Ovary (tissue), 9 donors: ENCODE results near the gene NPM1. TPM values are rescaled to one million over a fixed set of nuclear protein-coding genes. Genes with fewer than 3 reads are reported as not detected.

Experiments
- DNase-seq, 5 donors: peaks; one replicate each; pipeline ENCODE4 v3.0.0-alpha.2; 2019 to 2020
- H3K27ac ChIP-seq, 2 donors: fragments of 200-600 bp; one replicate each; pipeline versions ENCODE4 v1.5.1 to v1.8.0; 2019 to 2022
- H3K27me3 ChIP-seq: fragments of 200-600 bp; one replicate; pipeline ENCODE4 v1.8.0; 2022
- H3K36me3 ChIP-seq: fragments of 200-600 bp; sonication (generic); one replicate; pipeline ENCODE4 v1.5.1; 2019
- H3K4me1 ChIP-seq: one replicate; pipeline ENCODE4 v1.8.1; 2013; ENCODE audit warnings: mild to moderate bottlenecking, moderate library complexity; ENCODE audit not compliant: insufficient read depth
- H3K4me3 ChIP-seq: fragments of 200-600 bp; sonication (generic); one replicate; pipeline ENCODE4 v1.5.1; 2017
- H3K9me3 ChIP-seq, 2 donors: fragments of 200-600 bp in 1 of 2; sonication (generic) in 1 of 2; one replicate each; pipeline versions ENCODE4 v1.5.1 to v1.8.1; 2013 to 2019; ENCODE audit warnings: mild to moderate bottlenecking in 1 of 2, moderate library complexity in 1 of 2
- CTCF ChIP-seq, 3 donors: fragments of 450-650 bp in 2 of 3; fragments of 200-600 bp in 1 of 3; IDR thresholded peaks; one replicate each; pipeline versions ENCODE4 v1.5.1 to v1.8.0; 2016 to 2022; ENCODE audit warnings: antibody characterized with exemption in 3 of 3, mild to moderate bottlenecking in 1 of 3
- EP300 ChIP-seq: sonication (generic); formaldehyde crosslinking; IDR thresholded peaks from one replicate; pipeline ENCODE4 v1.6.1; 2017; ENCODE audit warnings: antibody characterized with exemption
- POLR2A ChIP-seq: fragments of 450-650 bp; IDR thresholded peaks from one replicate; pipeline ENCODE4 v1.6.1; 2017; ENCODE audit warnings: antibody characterized with exemption, mild to moderate bottlenecking, moderate library complexity
- WGBS, 3 donors: extraction: QIAGEN DNeasy Blood & Tissue Kit in 1 of 3; methylation state at CpG; one replicate each; pipeline versions ENCODE4 v1.1.5 to v1.1.7; 2013 to 2017; 5-methylcytosine and 5-hydroxymethylcytosine counted together
- intact Hi-C, 4 donors: fragments of 100-400 bp; cut with DNase I; formaldehyde crosslinking; loops; one replicate each; pipeline versions ENCODE4 v1.11.0 to v1.15.1; 2022 to 2023
- polyA plus RNA-seq, 2 donors: library from polyadenylated mRNA; stranded (reverse); fragments of 200-250 nt in 1 of 2; fragments of 350-450 nt in 1 of 2; fragmentation: Illumina TruSeq in 1 of 2; extraction: RNeasy Lipid Tissue Mini Kit (QIAGEN cat#74804) in 1 of 2; gene quantifications; one replicate each; pipeline ENCODE4 v1.2.3, GENCODE V29; 2013 to 2014
- total RNA-seq, 7 donors: library from RNA; depleted of rRNA in 2 of 7; stranded (reverse); fragments of >200 nt in 2 of 7; fragmentation: NEBNext Ultra II Directional in 3 of 7; extraction: Animal tissue kit (Norgen Biotek cat#: 25700) in 3 of 7; gene quantifications; one replicate each; pipeline versions ENCODE4 v1.1.0 to v1.2.4, GENCODE V29; 2016 to 2023
- donor health status: DM: no; HTN: no; CAD: no; lungs with moderate emphysema.
- donor health status: DM: no; HTN: no; CAD: no.
- donor health status: Bipolar disorder and iron deficiency.
- donor health status: DM: yes; HTN: yes; CAD: no.
- donor health status: DM: no; HTN: no; CAD: no.
- donor health status: DM: yes; HTN: yes; CAD: no.

NPM1 gene
- total and polyA plus RNA-seq, 9 donors = 1,123 to 3,932 (median 1,741) TPM

DNA sequence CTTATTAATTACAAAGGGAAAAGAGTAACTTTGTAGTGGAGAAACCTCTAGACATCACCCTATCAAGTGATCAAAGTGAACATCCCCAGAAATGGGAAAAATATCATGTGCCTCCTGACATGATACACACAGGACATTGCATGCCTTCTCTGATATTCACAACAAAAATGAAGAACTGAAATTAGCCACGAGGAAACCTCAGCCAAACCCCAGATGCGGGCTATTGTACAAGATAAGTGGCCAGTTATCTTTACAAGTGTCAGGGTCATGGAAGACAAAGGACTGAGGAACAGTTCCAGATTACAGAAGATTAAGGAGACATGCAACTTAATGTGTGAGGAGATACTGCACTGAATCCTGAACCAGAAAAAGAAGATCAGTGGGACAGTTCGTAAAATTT is 23.8 kb upstream of the NPM1 start:
- intact Hi-C loops = no loop called here
- Histone ChIP-seq H3K9me3 (no peaks in the 10 kb centered on the region), H3K4me3 (no peak overlapping the region), H3K36me3 (no peaks in the 10 kb centered on the region), H3K27ac (no peak overlapping the region), H3K27me3 (no peaks in the 10 kb centered on the region), H3K4me1 (no peaks in the 10 kb centered on the region)
- 45 to 56% (median 48%) methylated on average over 3 of the region's 3 CpGs for WGBS, 3 donors
- no peak for DNase-seq
- TF ChIP-seq EP300 = no peak
- TF ChIP-seq CTCF (IDR thresholded peaks at IDR 0.05) = no peak
- no peak for TF ChIP-seq POLR2A

DNA sequence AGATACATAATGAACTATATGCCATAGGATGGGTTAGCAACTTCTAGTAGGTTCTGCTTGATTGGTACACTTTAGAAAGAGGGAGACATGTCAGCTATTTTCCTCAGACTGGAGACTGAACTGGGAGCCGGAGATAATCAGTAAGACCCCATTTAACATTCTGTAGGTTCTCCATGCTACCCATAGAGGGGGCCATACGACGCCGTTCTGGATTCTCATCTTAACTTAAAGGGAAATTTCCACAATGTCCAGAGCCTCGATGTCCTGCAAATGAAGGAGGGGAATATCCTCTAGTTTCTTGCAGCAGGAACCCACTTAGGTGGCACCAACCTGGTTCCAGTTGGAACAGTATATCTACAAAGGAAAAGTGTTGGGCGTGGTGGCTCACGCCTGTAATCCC is 22.3 kb upstream of the NPM1 start:
- WGBS, 3 donors = 37 to 48% (median 38%) methylated on average over 7 of the region's 7 CpGs
- TF ChIP-seq POLR2A = no peak
- no peak for TF ChIP-seq CTCF (IDR thresholded peaks at IDR 0.05)
- no peak for TF ChIP-seq EP300
- H3K9me3 ChIP-seq = no peaks in the 10 kb centered on the region
- no peak overlapping the region for H3K27ac ChIP-seq
- no peak overlapping the region for H3K4me3 ChIP-seq
- H3K4me1 ChIP-seq = no peaks in the 10 kb centered on the region
- no peaks in the 10 kb centered on the region for H3K27me3 ChIP-seq
- no peak for DNase-seq
- intact Hi-C loops = no loop called here
- no peaks in the 10 kb centered on the region for H3K36me3 ChIP-seq

DNA sequence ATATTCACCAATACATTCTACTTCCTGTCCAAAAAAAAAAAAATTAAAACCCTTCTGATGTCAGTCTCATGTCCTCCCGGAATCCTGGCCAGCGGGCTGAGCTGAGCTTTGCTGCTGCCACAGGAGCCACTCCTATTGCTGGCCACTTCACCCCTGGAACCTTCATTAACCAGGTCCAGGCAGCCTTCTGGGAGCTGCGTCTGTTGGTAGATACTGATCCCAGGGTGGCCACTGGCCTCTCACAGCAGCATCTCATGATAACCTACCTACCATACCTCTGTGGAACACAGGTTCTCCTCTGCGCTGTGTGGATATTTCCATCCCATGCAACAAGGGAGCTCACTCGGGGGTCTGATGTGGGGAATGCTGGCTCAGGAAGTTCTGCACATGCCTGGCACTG is 21.0 kb upstream of the NPM1 start:
- Histone ChIP-seq H3K4me3 (no peak overlapping the region), H3K4me1 (no peaks in the 10 kb centered on the region), H3K27me3 (no peaks in the 10 kb centered on the region), H3K27ac (no peak overlapping the region), H3K36me3 (no peaks in the 10 kb centered on the region), H3K9me3 (no peaks in the 10 kb centered on the region)
- DNase-seq = no peak
- TF ChIP-seq EP300 (no peak), CTCF (IDR thresholded peaks at IDR 0.05) (no peak), POLR2A (no peak)
- WGBS, 3 donors = 74 to 83% (median 77%) methylated on average over 5 of the region's 5 CpGs
- intact Hi-C loops = no loop called here

DNA sequence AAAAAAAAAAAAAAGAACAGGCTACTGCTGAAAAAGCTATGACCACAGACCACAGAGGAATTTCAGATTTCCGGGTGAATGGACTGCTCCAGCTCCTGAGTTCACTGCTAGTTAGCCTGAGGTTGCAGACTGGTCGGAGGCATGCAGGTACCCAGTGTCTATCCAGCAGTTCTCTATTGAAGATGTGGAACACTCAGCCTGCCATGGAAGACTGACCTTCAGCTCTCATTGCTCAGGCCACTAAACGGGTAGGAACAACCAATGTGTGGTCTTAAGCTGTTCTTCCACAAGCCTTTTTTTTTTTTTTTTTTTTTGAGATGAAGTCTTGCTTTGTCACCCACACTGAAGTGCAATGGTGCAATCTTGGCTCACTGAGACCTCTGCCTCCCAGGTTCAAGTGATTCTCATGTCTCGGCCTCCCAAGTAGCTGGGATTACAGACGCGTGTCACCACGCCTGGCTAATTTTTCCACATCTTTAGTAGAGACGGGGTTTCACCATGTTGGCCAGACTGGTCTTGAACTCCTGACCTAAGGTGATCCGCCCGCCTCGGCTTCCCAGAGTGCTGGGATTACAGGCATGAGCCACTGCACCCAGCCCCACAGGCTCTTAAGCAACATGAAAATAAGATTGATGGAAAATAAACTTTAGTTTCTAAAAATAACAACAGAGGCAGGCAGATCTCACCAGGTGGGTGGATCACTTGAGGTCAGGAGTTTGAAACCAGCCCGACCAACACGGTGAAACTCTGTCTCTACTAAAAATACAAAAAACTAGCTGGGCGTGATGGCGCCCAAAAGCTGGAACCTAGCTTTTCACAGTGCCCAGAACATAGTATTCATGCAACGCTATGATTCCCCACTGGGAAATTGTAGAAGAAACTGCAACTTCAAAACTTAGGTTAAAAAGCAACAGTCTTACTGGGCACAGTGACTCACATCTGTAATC is 20.0 kb upstream of the NPM1 start:
- Histone ChIP-seq H3K27ac (no peak overlapping the region), H3K4me3 (no peak overlapping the region), H3K27me3 (no peaks in the 10 kb centered on the region), H3K9me3 (no peaks in the 10 kb centered on the region), H3K4me1 (no peaks in the 10 kb centered on the region), H3K36me3 (no peaks in the 10 kb centered on the region)
- no peak for DNase-seq
- WGBS, 3 donors = 76 to 85% (median 81%) methylated on average over 16 of the region's 16 CpGs
- no peak for TF ChIP-seq POLR2A
- intact Hi-C loops = no loop called here

DNA sequence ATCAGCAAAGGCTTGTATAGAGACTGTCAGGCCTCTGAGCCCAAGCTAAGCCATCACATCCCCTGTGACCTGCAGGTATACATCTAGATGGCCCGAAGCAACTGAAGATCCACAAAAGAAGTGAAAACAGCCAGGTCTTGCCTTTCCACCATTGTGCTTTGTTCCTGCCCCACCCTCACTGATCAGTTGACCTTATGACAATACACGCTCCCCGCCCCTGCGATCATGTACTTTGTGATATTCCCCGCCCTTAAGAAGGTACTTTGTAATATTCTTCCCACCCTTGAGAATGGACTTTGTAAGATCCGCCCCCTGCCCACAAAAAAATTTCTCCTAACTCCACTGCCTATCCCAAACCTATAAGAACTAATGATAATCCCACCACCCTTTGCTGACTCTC is 18.6 kb upstream of the NPM1 start:
- Histone ChIP-seq H3K27ac (no peak overlapping the region), H3K36me3 (no peaks in the 10 kb centered on the region), H3K4me3 (no peak overlapping the region), H3K9me3 (no peaks in the 10 kb centered on the region), H3K4me1 (no peaks in the 10 kb centered on the region), H3K27me3 (no peaks in the 10 kb centered on the region)
- WGBS, 3 donors = 95 to 96% (median 95%) methylated on average over 6 of the region's 6 CpGs
- intact Hi-C loops = no loop called here
- TF ChIP-seq POLR2A (no peak), CTCF (IDR thresholded peaks at IDR 0.05) (no peak), EP300 (no peak)
- no peak for DNase-seq
